ENCODE data around the gene TRIM54. TPM values are rescaled to one million over a fixed set of nuclear protein-coding genes. Genes with fewer than 3 reads are reported as not detected.
"Not testable (repeated sequence)": the region's sequence is repeated elsewhere in the genome, so short reads cannot be mapped to it uniquely, and the experiment has no call there.

The TRIM54 gene
- total RNA-seq, 2 donors from 2014 or later: 0.26 TPM; not detected in 1

DNA sequence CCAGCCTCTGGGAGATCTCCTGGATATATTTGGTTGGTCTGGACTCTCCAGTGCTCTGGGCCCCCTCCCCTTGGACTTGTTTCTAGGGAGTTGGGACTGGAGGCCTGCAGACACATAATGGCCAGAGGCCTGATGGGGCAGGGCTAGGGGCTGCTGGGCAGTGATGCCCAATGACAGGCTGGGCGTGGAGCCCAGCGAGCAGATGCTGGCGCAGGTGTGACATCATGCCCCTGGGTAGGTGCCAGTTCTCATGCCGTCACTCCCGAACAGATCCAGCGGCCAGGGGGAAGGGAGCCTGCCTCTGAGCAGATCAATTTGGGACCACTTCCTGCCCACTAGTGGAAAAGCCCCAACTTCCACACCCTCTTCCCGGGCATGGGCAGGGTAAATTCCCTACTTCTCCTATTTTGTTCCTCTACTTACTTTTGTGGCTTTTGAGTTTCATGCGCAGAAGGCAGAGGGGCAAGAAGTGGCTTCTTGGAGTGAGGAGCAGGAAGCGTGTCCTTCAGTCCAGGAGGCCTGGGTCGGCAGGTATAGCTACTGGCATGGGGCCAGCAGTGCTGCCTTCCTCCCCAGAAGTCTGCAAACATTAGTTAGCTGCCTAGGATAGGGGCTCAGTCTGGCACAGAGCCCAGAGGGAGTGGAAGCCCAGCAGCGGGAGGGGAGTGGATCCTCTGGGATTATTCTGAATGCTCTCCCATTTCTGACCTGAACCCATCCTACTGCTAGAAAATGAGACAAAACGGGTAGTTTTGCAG is 34.6 kb downstream of the TRIM54 start:
- 43% methylated on average over 12 of the region's 12 CpGs for WGBS, 2 donors
- DNase-seq: peak; percentile 92 to 97 (median 95)
- ATAC-seq: peak; percentile 92

DNA sequence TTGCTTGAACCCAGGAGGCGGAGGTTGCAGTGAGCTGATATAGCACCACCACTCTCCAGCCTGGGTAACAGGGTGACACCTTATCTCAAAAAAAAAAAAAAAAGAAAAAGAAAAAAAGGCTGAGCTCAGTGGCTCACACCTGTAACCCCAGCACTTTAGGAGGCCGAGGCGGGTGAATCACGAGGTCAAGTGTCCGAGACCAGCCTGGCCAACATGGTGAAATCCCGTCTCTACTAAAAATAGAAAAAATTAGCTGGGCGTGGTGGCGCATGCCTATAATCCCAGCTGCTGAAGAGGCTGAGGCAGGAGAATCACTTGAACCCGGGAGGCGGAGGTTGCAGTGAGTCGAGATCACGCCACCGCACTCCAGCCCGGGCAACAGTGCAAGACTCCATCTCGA is 37.6 kb downstream of the TRIM54 start:
- ATAC-seq; DNase-seq; H3K36me3 ChIP-seq (replicated peaks in 1 of 2; ENCODE audit: insufficient read depth in 1 of 2, low read depth in 2 of 2); H3K9me3 ChIP-seq; H3K4me3 ChIP-seq; H3K27ac ChIP-seq; H3K27me3 ChIP-seq; intact Hi-C loops (cut with DNase I): not testable (repeated sequence)
- peaks cover 57% of the 10 kb centered on the region for H3K4me1 ChIP-seq
- WGBS, 2 donors: 89 to 96% methylated on average over 15 of the region's 15 CpGs

More for the DNA sequence above, 34.6 kb downstream of the TRIM54 start:
- TF ChIP-seq POLR2A (IDR thresholded peaks at IDR 0.05): no peak
- TF ChIP-seq, protein P1, sequence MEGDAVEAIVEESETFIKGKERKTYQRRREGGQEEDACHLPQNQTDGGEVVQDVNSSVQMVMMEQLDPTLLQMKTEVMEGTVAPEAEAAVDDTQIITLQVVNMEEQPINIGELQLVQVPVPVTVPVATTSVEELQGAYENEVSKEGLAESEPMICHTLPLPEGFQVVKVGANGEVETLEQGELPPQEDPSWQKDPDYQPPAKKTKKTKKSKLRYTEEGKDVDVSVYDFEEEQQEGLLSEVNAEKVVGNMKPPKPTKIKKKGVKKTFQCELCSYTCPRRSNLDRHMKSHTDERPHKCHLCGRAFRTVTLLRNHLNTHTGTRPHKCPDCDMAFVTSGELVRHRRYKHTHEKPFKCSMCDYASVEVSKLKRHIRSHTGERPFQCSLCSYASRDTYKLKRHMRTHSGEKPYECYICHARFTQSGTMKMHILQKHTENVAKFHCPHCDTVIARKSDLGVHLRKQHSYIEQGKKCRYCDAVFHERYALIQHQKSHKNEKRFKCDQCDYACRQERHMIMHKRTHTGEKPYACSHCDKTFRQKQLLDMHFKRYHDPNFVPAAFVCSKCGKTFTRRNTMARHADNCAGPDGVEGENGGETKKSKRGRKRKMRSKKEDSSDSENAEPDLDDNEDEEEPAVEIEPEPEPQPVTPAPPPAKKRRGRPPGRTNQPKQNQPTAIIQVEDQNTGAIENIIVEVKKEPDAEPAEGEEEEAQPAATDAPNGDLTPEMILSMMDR (IDR thresholded peaks at IDR 0.05): no peak
- intact Hi-C loops (cut with DNase I): no loop called here
- Histone ChIP-seq H3K4me1 (peaks cover 37% of the 10 kb centered on the region), H3K36me3 (replicated peaks in 1 of 2; ENCODE audit: insufficient read depth in 1 of 2, low read depth in 2 of 2) (no peaks in the 10 kb centered on the region), H3K27ac (peak overlapping the region; percentile 77 to 84 (median 84)), H3K27me3 (no peaks in the 10 kb centered on the region), H3K4me3 (no peak overlapping the region), H3K9me3 (no peaks in the 10 kb centered on the region)

DNA sequence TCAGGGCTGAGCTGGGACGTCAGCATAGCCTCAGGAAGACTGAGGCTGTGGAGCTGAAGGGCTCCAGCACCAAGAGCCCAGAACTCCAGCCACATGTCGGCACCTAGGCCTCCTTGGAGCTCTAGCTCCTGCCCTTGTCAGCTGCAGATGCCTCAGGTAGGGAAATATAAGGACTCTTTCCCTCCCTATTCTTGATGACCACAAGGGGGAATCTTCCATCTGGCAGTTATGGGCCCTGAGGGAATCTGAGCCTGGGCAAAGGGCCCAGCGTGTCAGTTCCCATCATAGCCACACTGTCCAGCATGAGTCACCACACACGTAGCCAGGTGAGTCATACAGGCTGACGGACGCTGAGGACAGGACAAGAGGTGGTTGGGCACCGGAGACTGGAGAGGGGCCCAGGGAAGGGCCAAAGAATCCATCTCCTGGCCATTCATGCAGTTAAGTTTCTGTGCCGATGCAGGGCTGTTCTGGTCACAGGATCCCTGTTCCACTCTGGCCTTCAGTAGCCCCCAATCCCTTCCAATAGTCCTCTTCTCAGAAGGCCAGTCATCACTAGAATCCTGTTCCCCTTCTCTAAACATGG is 38.8 kb downstream of the TRIM54 start:
- no peaks in the 10 kb centered on the region for H3K9me3 ChIP-seq
- peak in 2 of 3 donors; percentile 52 to 63 for TF ChIP-seq POLR2A (IDR thresholded peaks at IDR 0.05)
- TF ChIP-seq, protein P1 (IDR thresholded peaks at IDR 0.05): peak in 6 of 7 experiments; percentile 21 to 69 (median 54)
- peak; percentile 78 for ATAC-seq
- intact Hi-C loops (cut with DNase I): no loop called here
- H3K4me1 ChIP-seq: peaks cover 56% of the 10 kb centered on the region
- no peaks in the 10 kb centered on the region for H3K27me3 ChIP-seq
- DNase-seq: peak; percentile 87 to 96 (median 92)
- no peaks in the 10 kb centered on the region for H3K36me3 ChIP-seq (replicated peaks in 1 of 2; ENCODE audit: insufficient read depth in 1 of 2, low read depth in 2 of 2)
- 40 to 44% methylated on average over 5 to 8 of the region's 8 CpGs for WGBS, 2 donors
- H3K27ac ChIP-seq: peak overlapping the region; percentile 50 to 100 (median 96)
- H3K4me3 ChIP-seq: no peak overlapping the region

DNA sequence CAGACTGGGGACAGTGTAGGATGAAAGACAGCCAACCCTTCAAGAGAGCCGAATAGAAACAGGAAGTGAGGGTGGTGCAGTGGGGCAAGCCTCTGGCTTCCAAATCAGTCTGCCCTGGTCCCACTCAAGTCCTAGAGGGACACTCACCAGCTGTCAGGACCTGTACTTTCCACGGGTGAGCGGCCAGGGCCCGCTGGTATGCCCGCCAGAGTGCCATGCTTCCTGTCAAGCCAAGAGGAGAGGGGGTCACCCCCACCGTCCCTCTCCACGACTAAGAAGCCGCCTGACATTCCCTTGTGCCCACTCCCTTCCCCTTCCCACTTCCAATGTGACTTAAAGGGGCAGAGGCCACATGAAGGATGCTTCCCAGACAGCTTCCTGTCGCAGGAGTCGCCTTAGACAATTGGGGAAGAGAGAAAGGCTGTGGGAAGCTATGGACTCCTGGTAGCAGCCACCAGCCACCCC is 40.1 kb downstream of the TRIM54 start:
- Histone ChIP-seq H3K36me3 (replicated peaks in 1 of 2; ENCODE audit: insufficient read depth in 1 of 2, low read depth in 2 of 2) (peaks cover 0 to 2% of the 10 kb centered on the region in 2 donors), H3K27ac (peak overlapping the region; percentile 78 to 100 (median 96))
- DNase-seq: peak; percentile 32 to 43 (median 35)

More for the DNA sequence above, 40.1 kb downstream of the TRIM54 start:
- Histone ChIP-seq H3K4me3 (peak overlapping the region; percentile 13 to 69), H3K27me3 (no peaks in the 10 kb centered on the region), H3K9me3 (no peaks in the 10 kb centered on the region), H3K4me1 (peaks cover 44% of the 10 kb centered on the region)
- peak; percentile 10 for ATAC-seq
- TF ChIP-seq POLR2A (IDR thresholded peaks at IDR 0.05): no peak
- TF ChIP-seq, protein P1 (IDR thresholded peaks at IDR 0.05): no peak
- intact Hi-C loops (cut with DNase I): no loop called here
- WGBS, 2 donors: 0 to 3% methylated on average over 6 to 10 of the region's 10 CpGs
